RWPE2 (cell line): ENCODE results near the gene XRCC3.
"Not testable (repeated sequence)": the region's sequence is repeated elsewhere in the genome, so short reads cannot be mapped to it uniquely, and the experiment has no call there.

Source experiments
- ATAC-seq: fragments of 200-7000 bp; cut with Tn5 transposase; 3 replicates; pipeline ENCODE4 v1.9.1; 2021; ENCODE audit warnings: low read depth
- DNase-seq: peaks from one replicate; pipeline ENCODE4 v3.0.0-alpha.2; 2020; ENCODE audit warnings: low spot score
- H3K27ac ChIP-seq: fragments of 450-650 bp; 2 replicates; pipeline ENCODE4 v1.5.1; 2017; ENCODE audit warnings: mild to moderate bottlenecking; ENCODE audit not compliant: poor library complexity, severe bottlenecking
- H3K27me3 ChIP-seq: fragments of 250-450 bp; sonication (Bioruptor Pico); 2 replicates; pipeline ENCODE4 v1.5.1; 2021; ENCODE audit warnings: mild to moderate bottlenecking, moderate library complexity; ENCODE audit not compliant: insufficient read depth, poor library complexity, severe bottlenecking
- H3K36me3 ChIP-seq: fragments of 250-450 bp; sonication (Bioruptor Pico); 2 replicates; pipeline ENCODE4 v1.5.1; 2020; ENCODE audit warnings: low read depth, mild to moderate bottlenecking, moderate library complexity
- H3K4me1 ChIP-seq: fragments of 250-450 bp; sonication (Bioruptor Pico); 2 replicates; pipeline ENCODE4 v1.5.1; 2021; ENCODE audit warnings: mild to moderate bottlenecking, moderate library complexity; ENCODE audit not compliant: insufficient read depth, poor library complexity, severe bottlenecking
- H3K4me3 ChIP-seq: fragments of 250-450 bp; sonication (Bioruptor Pico); 2 replicates; pipeline ENCODE4 v1.5.1; 2021; ENCODE audit warnings: mild to moderate bottlenecking, moderate library complexity; ENCODE audit not compliant: severe bottlenecking
- H3K9me3 ChIP-seq: fragments of 250-450 bp; sonication (Bioruptor Pico); 2 replicates; pipeline ENCODE4 v1.5.1; 2021; ENCODE audit warnings: mild to moderate bottlenecking, moderate library complexity; ENCODE audit not compliant: severe bottlenecking
- CTCF ChIP-seq: fragments of 450-650 bp; IDR thresholded peaks from one replicate; pipeline ENCODE4 v1.5.1; 2017; ENCODE audit warnings: mild to moderate bottlenecking, moderate library complexity; ENCODE audit not compliant: poor library complexity, severe bottlenecking

XRCC3 gene

GRCh38 chr14:103656756-103657133 lies 58.5 kb downstream of the XRCC3 start:
- H3K27me3 ChIP-seq, result no peaks in the 10 kb centered on the region
- ATAC-seq, result no peak
- TF ChIP-seq CTCF, result no peak
- DNase-seq, result no peak
- H3K9me3 ChIP-seq, result no peaks in the 10 kb centered on the region
- H3K36me3 ChIP-seq, result peaks cover 89% of the 10 kb centered on the region
- H3K4me3 ChIP-seq, result no peak overlapping the region
- H3K27ac ChIP-seq, result no peak overlapping the region
- peaks cover 3% of the 10 kb centered on the region for H3K4me1 ChIP-seq

GRCh38 chr14:103656031-103656755 lies 59.1 kb downstream of the XRCC3 start:
- H3K4me1 ChIP-seq, result peaks cover 3% of the 10 kb centered on the region
- no peak overlapping the region for H3K4me3 ChIP-seq
- TF ChIP-seq CTCF, result no peak
- H3K27me3 ChIP-seq, result no peaks in the 10 kb centered on the region
- no peak overlapping the region for H3K27ac ChIP-seq
- H3K9me3 ChIP-seq, result no peaks in the 10 kb centered on the region
- no peak for ATAC-seq
- no peak for DNase-seq
- peaks cover 84% of the 10 kb centered on the region for H3K36me3 ChIP-seq

- Histone ChIP-seq H3K4me3 (no peak overlapping the region), H3K36me3 (peaks cover 68% of the 10 kb centered on the region), H3K4me1 (peaks cover 3% of the 10 kb centered on the region), H3K9me3 (no peaks in the 10 kb centered on the region), H3K27me3 (no peaks in the 10 kb centered on the region), H3K27ac (no peak overlapping the region)
- ATAC-seq (no peak), DNase-seq (no peak)
- no peak for TF ChIP-seq CTCF
These were observed 60.6 kb downstream of the XRCC3 start for GRCh38 chr14:103654619-103655018.

GRCh38 chr14:103653805-103654204 lies 61.4 kb downstream of the XRCC3 start:
- TF ChIP-seq CTCF, result no peak

GRCh38 chr14:103653336-103653735 lies 61.9 kb downstream of the XRCC3 start:
- not testable (repeated sequence) for H3K4me1 ChIP-seq, H3K9me3 ChIP-seq, H3K27me3 ChIP-seq, H3K4me3 ChIP-seq, DNase-seq, H3K27ac ChIP-seq, ATAC-seq
- H3K36me3 ChIP-seq, result peaks cover 63% of the 10 kb centered on the region

More at GRCh38 chr14:103653805-103654204, 61.4 kb downstream of the XRCC3 start:
- peaks cover 3% of the 10 kb centered on the region for H3K4me1 ChIP-seq
- H3K9me3 ChIP-seq, result no peaks in the 10 kb centered on the region
- H3K27ac ChIP-seq, result no peak overlapping the region
- no peak overlapping the region for H3K4me3 ChIP-seq
- ATAC-seq (no peak), DNase-seq (no peak)
- H3K27me3 ChIP-seq, result no peaks in the 10 kb centered on the region
- peaks cover 61% of the 10 kb centered on the region for H3K36me3 ChIP-seq
